Ovary (tissue), 9 donors: ENCODE results near the gene C11orf68. TPM values are rescaled to one million over a fixed set of nuclear protein-coding genes. Genes with fewer than 3 reads are reported as not detected.

Experiments
- DNase-seq, 5 donors: peaks; one replicate each; pipeline ENCODE4 v3.0.0-alpha.2; 2019 to 2020
- H3K27ac ChIP-seq, 2 donors: fragments of 200-600 bp; one replicate each; pipeline versions ENCODE4 v1.5.1 to v1.8.0; 2019 to 2022
- H3K27me3 ChIP-seq: fragments of 200-600 bp; one replicate; pipeline ENCODE4 v1.8.0; 2022
- H3K36me3 ChIP-seq: fragments of 200-600 bp; sonication (generic); one replicate; pipeline ENCODE4 v1.5.1; 2019
- H3K4me1 ChIP-seq: one replicate; pipeline ENCODE4 v1.8.1; 2013; ENCODE audit warnings: mild to moderate bottlenecking, moderate library complexity; ENCODE audit not compliant: insufficient read depth
- H3K4me3 ChIP-seq: fragments of 200-600 bp; sonication (generic); one replicate; pipeline ENCODE4 v1.5.1; 2017
- H3K9me3 ChIP-seq, 2 donors: fragments of 200-600 bp in 1 of 2; sonication (generic) in 1 of 2; one replicate each; pipeline versions ENCODE4 v1.5.1 to v1.8.1; 2013 to 2019; ENCODE audit warnings: mild to moderate bottlenecking in 1 of 2, moderate library complexity in 1 of 2
- CTCF ChIP-seq, 3 donors: fragments of 450-650 bp in 2 of 3; fragments of 200-600 bp in 1 of 3; IDR thresholded peaks; one replicate each; pipeline versions ENCODE4 v1.5.1 to v1.8.0; 2016 to 2022; ENCODE audit warnings: antibody characterized with exemption in 3 of 3, mild to moderate bottlenecking in 1 of 3
- EP300 ChIP-seq: sonication (generic); formaldehyde crosslinking; IDR thresholded peaks from one replicate; pipeline ENCODE4 v1.6.1; 2017; ENCODE audit warnings: antibody characterized with exemption
- POLR2A ChIP-seq: fragments of 450-650 bp; IDR thresholded peaks from one replicate; pipeline ENCODE4 v1.6.1; 2017; ENCODE audit warnings: antibody characterized with exemption, mild to moderate bottlenecking, moderate library complexity
- WGBS, 3 donors: extraction: QIAGEN DNeasy Blood & Tissue Kit in 1 of 3; methylation state at CpG; one replicate each; pipeline versions ENCODE4 v1.1.5 to v1.1.7; 2013 to 2017; 5-methylcytosine and 5-hydroxymethylcytosine counted together
- intact Hi-C, 4 donors: fragments of 100-400 bp; cut with DNase I; formaldehyde crosslinking; loops; one replicate each; pipeline versions ENCODE4 v1.11.0 to v1.15.1; 2022 to 2023
- polyA plus RNA-seq, 2 donors: library from polyadenylated mRNA; stranded (reverse); fragments of 200-250 nt in 1 of 2; fragments of 350-450 nt in 1 of 2; fragmentation: Illumina TruSeq in 1 of 2; extraction: RNeasy Lipid Tissue Mini Kit (QIAGEN cat#74804) in 1 of 2; gene quantifications; one replicate each; pipeline ENCODE4 v1.2.3, GENCODE V29; 2013 to 2014
- total RNA-seq, 7 donors: library from RNA; depleted of rRNA in 2 of 7; stranded (reverse); fragments of >200 nt in 2 of 7; fragmentation: NEBNext Ultra II Directional in 3 of 7; extraction: Animal tissue kit (Norgen Biotek cat#: 25700) in 3 of 7; gene quantifications; one replicate each; pipeline versions ENCODE4 v1.1.0 to v1.2.4, GENCODE V29; 2016 to 2023
- donor health status: DM: no; HTN: no; CAD: no; lungs with moderate emphysema.
- donor health status: DM: no; HTN: no; CAD: no.
- donor health status: Bipolar disorder and iron deficiency.
- donor health status: DM: yes; HTN: yes; CAD: no.
- donor health status: DM: no; HTN: no; CAD: no.
- donor health status: DM: yes; HTN: yes; CAD: no.

The C11orf68 gene
- total and polyA plus RNA-seq, 9 donors = 13.7 to 70.5 (median 38.4) TPM

GRCh38 chr11:65934014-65934413 is 15.2 kb upstream of the C11orf68 start:
- H3K4me3 ChIP-seq = no peak overlapping the region
- no peaks in the 10 kb centered on the region for H3K36me3 ChIP-seq
- WGBS, 3 donors = 6 to 14% (median 8%) methylated on average over 4 of the region's 4 CpGs
- TF ChIP-seq EP300 (no peak), POLR2A (no peak), CTCF (IDR thresholded peaks at IDR 0.05) (no peak)
- H3K27ac ChIP-seq = no peak overlapping the region
- DNase-seq = no peak
- H3K27me3 ChIP-seq = no peaks in the 10 kb centered on the region
- intact Hi-C loops = no loop called here
- H3K9me3 ChIP-seq = no peaks in the 10 kb centered on the region
- no peaks in the 10 kb centered on the region for H3K4me1 ChIP-seq

- H3K36me3 ChIP-seq = no peaks in the 10 kb centered on the region
- no peaks in the 10 kb centered on the region for H3K27me3 ChIP-seq
- H3K9me3 ChIP-seq = no peaks in the 10 kb centered on the region
- TF ChIP-seq EP300 = no peak
- intact Hi-C loops = no loop called here
- H3K4me1 ChIP-seq = no peaks in the 10 kb centered on the region
- H3K4me3 ChIP-seq = no peak overlapping the region
- no peak overlapping the region for H3K27ac ChIP-seq
- DNase-seq = no peak
- 32 to 37% (median 33%) methylated on average over 9 of the region's 9 CpGs for WGBS, 3 donors
These were observed 13.7 kb upstream of the C11orf68 start for GRCh38 chr11:65932558-65932919.

GRCh38 chr11:65931773-65932557 is 13.1 kb upstream of the C11orf68 start:
- no peaks in the 10 kb centered on the region for H3K9me3 ChIP-seq
- intact Hi-C loops = no loop called here
- 45 to 54% (median 54%) methylated on average over 13 of the region's 13 CpGs for WGBS, 3 donors
- no peaks in the 10 kb centered on the region for H3K27me3 ChIP-seq
- TF ChIP-seq CTCF (IDR thresholded peaks at IDR 0.05) = no peak
- TF ChIP-seq EP300 = no peak
- TF ChIP-seq POLR2A = no peak
- H3K36me3 ChIP-seq = no peaks in the 10 kb centered on the region
- no peak for DNase-seq
- H3K4me3 ChIP-seq = no peak overlapping the region
- H3K27ac ChIP-seq = no peak overlapping the region
- H3K4me1 ChIP-seq = no peaks in the 10 kb centered on the region

- 69 to 75% (median 70%) methylated on average over 6 of the region's 6 CpGs for WGBS, 3 donors
- intact Hi-C loops = no loop called here
These were observed 9.8 kb upstream of the C11orf68 start for GRCh38 chr11:65928667-65929066.

More at GRCh38 chr11:65928667-65929066, 9.8 kb upstream of the C11orf68 start:
- H3K9me3 ChIP-seq = no peaks in the 10 kb centered on the region
- H3K4me3 ChIP-seq = no peak overlapping the region
- H3K36me3 ChIP-seq = no peaks in the 10 kb centered on the region
- no peaks in the 10 kb centered on the region for H3K27me3 ChIP-seq
- no peak for DNase-seq
- H3K27ac ChIP-seq = no peak overlapping the region
- no peaks in the 10 kb centered on the region for H3K4me1 ChIP-seq
- TF ChIP-seq POLR2A (no peak), EP300 (no peak), CTCF (IDR thresholded peaks at IDR 0.05) (no peak)
